Activated CD8-positive, alpha-beta T cell treated with anti-CD3 and anti-CD28 coated beads for 36 hours (primary cell): ENCODE results near the gene SMARCE1. TPM values are rescaled to one million over a fixed set of nuclear protein-coding genes. Genes with fewer than 3 reads are reported as not detected.
"Not testable (repeated sequence)": the region's sequence is repeated elsewhere in the genome, so short reads cannot be mapped to it uniquely, and the experiment has no call there.

Experiments used
- ATAC-seq: fragments of 200-7000 bp; cut with Tn5 transposase; one replicate; pipeline ENCODE4 v1.10.0; 2021; ENCODE audit warnings: mild to moderate bottlenecking, moderate library complexity
- CTCF ChIA-PET: fragments of 350-600 bp; sonication (Branson Sonifier 250); formaldehyde crosslinking; loops from one replicate; lab custom pipeline; 2021; ENCODE audit warnings: antibody characterized with exemption; lab: Charles Lee
- POLR2A ChIA-PET: fragments of 350-600 bp; sonication (Branson Sonifier 250); formaldehyde crosslinking; loops from one replicate; lab custom pipeline; 2021; ENCODE audit warnings: antibody characterized with exemption; lab: Charles Lee
- DNase-seq: peaks from one replicate; pipeline ENCODE4 v3.0.0-alpha.2; 2020
- H3K27ac Mint-ChIP-seq: one replicate; pipeline ENCODE4 v1.8.0; 2021; ENCODE audit warnings: mild to moderate bottlenecking, mixed read lengths
- H3K27me3 Mint-ChIP-seq: one replicate; pipeline ENCODE4 v1.8.0; 2021; ENCODE audit warnings: mixed read lengths
- H3K36me3 Mint-ChIP-seq: one replicate; pipeline ENCODE4 v1.8.0; 2021; ENCODE audit warnings: low read depth, mixed read lengths
- H3K4me1 Mint-ChIP-seq: one replicate; pipeline ENCODE4 v1.8.0; 2021; ENCODE audit warnings: low read depth, mixed read lengths
- H3K4me3 Mint-ChIP-seq: one replicate; pipeline ENCODE4 v1.8.0; 2021; ENCODE audit warnings: mild to moderate bottlenecking, moderate library complexity, mixed read lengths
- H3K9me3 Mint-ChIP-seq: one replicate; pipeline ENCODE4 v1.8.0; 2021; ENCODE audit warnings: mixed read lengths
- intact Hi-C: fragments of 100-400 bp; cut with micrococcal nuclease; formaldehyde crosslinking; loops from one replicate; pipeline ENCODE4 v1.10.0; 2022
- total RNA-seq, 2 experiments: library from RNA; stranded (reverse); gene quantifications; one replicate each; pipeline ENCODE4 v1.2.3, GENCODE V29; 2021
- TF ChIP-seq, protein P1 (sequence below): fragments of 200-600 bp; IDR thresholded peaks from one replicate; pipeline ENCODE4 v1.8.0; 2022; ENCODE audit warnings: antibody characterized with exemption, mild to moderate bottlenecking

The SMARCE1 gene
- total RNA-seq, 2 experiments from 2014 or later = 87.8 to 92.5 TPM

DNA sequence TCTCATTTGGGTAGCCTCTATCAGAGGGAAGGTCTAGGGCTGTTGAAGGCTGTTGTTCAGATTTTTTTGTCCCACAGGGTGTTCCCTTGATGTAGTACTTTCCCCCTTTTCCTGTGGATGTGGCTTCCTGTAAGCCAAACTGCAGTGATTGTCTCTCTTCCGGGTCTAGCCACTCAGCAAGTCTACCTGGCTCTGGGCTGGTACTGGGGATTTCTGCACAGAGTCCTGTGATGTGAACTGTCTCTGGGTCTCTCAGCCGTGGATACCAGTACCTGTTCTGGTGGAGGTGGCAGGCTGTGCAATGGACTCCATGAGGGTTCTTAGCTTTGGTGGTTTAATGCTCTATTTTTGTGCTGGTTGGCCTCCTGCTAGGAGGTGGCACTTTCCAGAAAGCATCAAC is 59.1 kb downstream of the SMARCE1 start:
- ChIA-PET POLR2A (interaction anchor here (0.7 to 1.7 kb wide), 3 partner anchors 9 to 58 kb away, joined by 3 to 9 read pairs (median 4); no protein-coding TSS in a partner anchor), CTCF (interaction anchor here (1.3 to 1.6 kb wide), 2 partner anchors 27 to 40 kb away, joined by 3 read pairs; no protein-coding TSS in a partner anchor)
- Mint-ChIP-seq H3K4me3 (no peak overlapping the region), H3K27me3 (no peaks in the 10 kb centered on the region), H3K27ac (peak overlapping the region; percentile 57), H3K4me1 (peaks cover 69% of the 10 kb centered on the region), H3K36me3 (peaks cover 44% of the 10 kb centered on the region), H3K9me3 (peaks cover 49% of the 10 kb centered on the region)
- intact Hi-C loops = no loop called here
- no peak for DNase-seq
- TF ChIP-seq, protein P1, sequence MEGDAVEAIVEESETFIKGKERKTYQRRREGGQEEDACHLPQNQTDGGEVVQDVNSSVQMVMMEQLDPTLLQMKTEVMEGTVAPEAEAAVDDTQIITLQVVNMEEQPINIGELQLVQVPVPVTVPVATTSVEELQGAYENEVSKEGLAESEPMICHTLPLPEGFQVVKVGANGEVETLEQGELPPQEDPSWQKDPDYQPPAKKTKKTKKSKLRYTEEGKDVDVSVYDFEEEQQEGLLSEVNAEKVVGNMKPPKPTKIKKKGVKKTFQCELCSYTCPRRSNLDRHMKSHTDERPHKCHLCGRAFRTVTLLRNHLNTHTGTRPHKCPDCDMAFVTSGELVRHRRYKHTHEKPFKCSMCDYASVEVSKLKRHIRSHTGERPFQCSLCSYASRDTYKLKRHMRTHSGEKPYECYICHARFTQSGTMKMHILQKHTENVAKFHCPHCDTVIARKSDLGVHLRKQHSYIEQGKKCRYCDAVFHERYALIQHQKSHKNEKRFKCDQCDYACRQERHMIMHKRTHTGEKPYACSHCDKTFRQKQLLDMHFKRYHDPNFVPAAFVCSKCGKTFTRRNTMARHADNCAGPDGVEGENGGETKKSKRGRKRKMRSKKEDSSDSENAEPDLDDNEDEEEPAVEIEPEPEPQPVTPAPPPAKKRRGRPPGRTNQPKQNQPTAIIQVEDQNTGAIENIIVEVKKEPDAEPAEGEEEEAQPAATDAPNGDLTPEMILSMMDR = no peak
- ATAC-seq = no peak

DNA sequence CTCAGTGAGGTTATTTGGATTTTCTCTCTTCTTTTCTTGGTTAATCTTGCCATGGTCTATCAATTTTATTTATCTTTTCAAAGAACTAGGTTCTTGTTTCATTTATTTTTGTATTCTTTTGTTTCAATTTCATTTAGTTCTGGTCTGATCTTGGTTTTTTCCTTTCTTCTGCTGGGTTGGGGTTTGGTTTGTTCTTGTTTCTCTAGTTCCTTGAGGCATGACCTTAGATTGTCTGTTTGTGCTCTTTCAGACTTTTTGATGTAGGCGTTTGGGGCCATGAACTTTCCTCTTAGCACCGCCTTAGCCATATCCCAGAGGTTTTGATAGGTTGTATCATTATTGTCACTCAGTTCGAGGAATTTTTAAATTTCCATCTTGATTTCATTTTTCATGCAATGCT is 61.4 kb downstream of the SMARCE1 start:
- H3K27me3 Mint-ChIP-seq, ATAC-seq, intact Hi-C loops: not testable (repeated sequence)
- H3K4me3 Mint-ChIP-seq = peak overlapping the region; percentile 37
- H3K27ac Mint-ChIP-seq = peak overlapping the region; percentile 90
- peak; percentile 35 for DNase-seq
- H3K36me3 Mint-ChIP-seq = peaks cover 47% of the 10 kb centered on the region
- peaks cover 53% of the 10 kb centered on the region for H3K9me3 Mint-ChIP-seq
- ChIA-PET POLR2A (interaction anchor here (1.3 kb wide), 1 partner anchor 11 kb away, joined by 3 read pairs; no protein-coding TSS in a partner anchor), CTCF (interaction anchor here (0.9 to 1.0 kb wide), 2 partner anchors 9 to 11 kb away, joined by 3 read pairs; no protein-coding TSS in a partner anchor)
- H3K4me1 Mint-ChIP-seq = peaks cover 89% of the 10 kb centered on the region

DNA sequence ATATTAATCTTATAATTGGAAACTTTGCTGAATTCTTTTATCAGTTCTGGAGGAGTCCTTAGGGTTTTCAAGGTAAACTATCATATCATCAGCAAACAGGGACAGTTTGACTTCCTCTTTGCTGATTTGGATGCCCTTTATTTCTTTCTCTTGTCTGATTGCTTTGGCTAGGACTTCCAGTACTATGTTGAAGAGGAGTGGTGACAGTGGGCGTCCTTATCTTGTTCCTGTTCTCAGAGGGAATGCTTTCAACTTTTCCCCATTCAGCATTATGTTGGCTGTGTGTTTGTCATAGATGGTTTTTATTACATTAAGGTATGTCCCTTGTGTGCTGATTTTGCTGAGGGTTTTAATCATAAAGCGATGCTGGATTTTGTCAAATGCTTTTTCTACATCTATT is 62.7 kb downstream of the SMARCE1 start:
- Mint-ChIP-seq H3K36me3 (peaks cover 50% of the 10 kb centered on the region), H3K4me1 (peaks cover 91% of the 10 kb centered on the region), H3K27ac (peak overlapping the region; percentile 61), H3K9me3 (peaks cover 51% of the 10 kb centered on the region)
- H3K27me3 Mint-ChIP-seq, ATAC-seq, POLR2A ChIA-PET, DNase-seq, H3K4me3 Mint-ChIP-seq, intact Hi-C loops: not testable (repeated sequence)
- CTCF ChIA-PET = interaction anchor here (1.0 to 1.7 kb wide), 3 partner anchors 16 to 35 kb away, joined by 3 to 6 read pairs (median 3); no protein-coding TSS in a partner anchor

DNA sequence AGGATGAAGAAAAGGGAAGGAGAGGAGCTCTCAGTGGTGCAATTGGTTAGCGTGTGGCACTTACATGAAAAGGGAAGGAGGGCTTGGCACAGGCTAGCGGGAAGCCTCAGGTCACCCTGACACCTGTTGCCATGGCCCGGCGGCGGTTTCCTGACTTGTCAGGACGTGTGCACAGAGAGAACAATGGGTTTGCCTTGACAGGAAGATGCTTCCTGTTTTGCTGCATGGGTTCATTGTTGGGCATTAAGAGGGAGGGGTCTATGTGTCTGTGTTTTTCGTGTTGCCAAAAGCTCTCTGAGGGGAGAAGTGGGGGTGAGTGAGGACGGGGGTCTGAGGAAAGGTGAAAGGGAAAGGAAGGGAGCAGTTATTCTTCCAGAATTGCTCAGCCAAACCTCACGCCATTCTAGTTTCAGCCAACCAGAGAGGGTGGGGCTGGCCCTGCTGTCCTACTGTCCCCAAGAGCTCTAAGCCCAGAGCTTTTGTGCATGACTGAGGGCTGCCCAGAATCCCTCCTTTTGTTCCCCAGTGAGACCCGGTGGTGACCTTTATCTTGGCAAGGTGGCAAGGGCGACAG is 65.2 kb downstream of the SMARCE1 start:
- CTCF ChIA-PET = interaction anchor here (1.5 to 1.7 kb wide), 2 partner anchors 21 to 38 kb away, joined by 5 to 9 read pairs; no protein-coding TSS in a partner anchor

DNA sequence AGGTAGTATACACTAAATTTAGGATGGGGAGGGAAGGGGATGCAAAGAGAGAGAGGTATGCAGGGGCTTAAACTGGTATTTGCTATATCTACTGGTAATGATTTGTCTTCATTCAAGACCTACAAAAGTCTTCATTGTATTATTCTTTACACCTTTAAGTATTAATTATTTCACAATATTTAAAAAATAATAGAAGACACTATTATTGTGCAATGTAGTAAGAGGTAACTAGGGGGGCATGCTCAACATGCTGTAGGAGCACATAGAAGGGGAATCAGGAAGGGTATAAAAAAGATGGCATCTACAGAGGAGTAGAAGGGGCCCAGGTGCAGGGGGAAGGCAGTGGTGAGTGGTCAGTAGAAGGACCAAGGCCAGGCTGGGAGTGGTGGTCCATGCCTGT is 67.5 kb downstream of the SMARCE1 start:
- no peaks in the 10 kb centered on the region for H3K27me3 Mint-ChIP-seq
- H3K36me3 Mint-ChIP-seq = peaks cover 30% of the 10 kb centered on the region
- no peak for DNase-seq
- ChIA-PET CTCF (interaction anchor here (1.4 kb wide), 1 partner anchor 10 kb away, joined by 6 read pairs; no protein-coding TSS in a partner anchor), POLR2A (interaction anchor here (1.5 to 2.9 kb wide), 3 partner anchors 10 to 27 kb away, joined by 3 to 35 read pairs (median 5); partner anchors contain the start of gene CCR7)
- H3K4me1 Mint-ChIP-seq = peaks cover 88% of the 10 kb centered on the region
- H3K27ac Mint-ChIP-seq = peak overlapping the region; percentile 74
- TF ChIP-seq, protein P1 = no peak
- peaks cover 27% of the 10 kb centered on the region for H3K9me3 Mint-ChIP-seq
- no peak overlapping the region for H3K4me3 Mint-ChIP-seq
- intact Hi-C loops = no loop called here
- ATAC-seq = no peak

More for the DNA sequence above, 65.2 kb downstream of the SMARCE1 start:
- Mint-ChIP-seq H3K9me3 (peaks cover 36% of the 10 kb centered on the region), H3K27me3 (no peaks in the 10 kb centered on the region), H3K4me3 (peak overlapping the region; percentile 62), H3K27ac (peak overlapping the region; percentile 88), H3K4me1 (peaks cover 92% of the 10 kb centered on the region), H3K36me3 (peaks cover 39% of the 10 kb centered on the region)
- intact Hi-C loops = loop anchor here (2.0 kb wide), 1 partner anchor 18 kb away; the partner anchor contains the start of gene CCR7
- DNase-seq (peak; percentile 84), ATAC-seq (peak; percentile 49)
- POLR2A ChIA-PET = interaction anchor here (0.5 to 2.9 kb wide), 9 partner anchors 8 to 68 kb away, joined by 3 to 35 read pairs (median 3); partner anchors contain the start of gene CCR7
- TF ChIP-seq, protein P1 = no peak
